Peyer's patch (tissue), 4 donors: Measurements from ENCODE around the gene SLCO3A1. TPM values are rescaled to one million over a fixed set of nuclear protein-coding genes. Genes with fewer than 3 reads are reported as not detected.

Experiments
- DNase-seq, 3 donors: peaks; one replicate each; pipeline ENCODE4 v3.0.0-alpha.2; 2017 to 2019
- H3K27ac ChIP-seq, 4 donors: fragments of 200-600 bp; sonication (generic); one replicate each; pipeline ENCODE4 v1.5.1; 2016 to 2019
- H3K27me3 ChIP-seq, 2 donors: fragments of 200-600 bp; sonication (generic); one replicate each; pipeline ENCODE4 v1.5.1; 2019
- H3K36me3 ChIP-seq, 3 donors: fragments of 200-600 bp; sonication (generic); one replicate each; pipeline ENCODE4 v1.5.1; 2016 to 2019
- H3K4me1 ChIP-seq, 4 donors: fragments of 200-600 bp; sonication (generic); one replicate each; pipeline ENCODE4 v1.5.1; 2016 to 2019
- H3K4me3 ChIP-seq, 4 donors: fragments of 200-600 bp; sonication (generic); 1 replicate in 3 of 4; 2 replicates in 1 of 4; pipeline ENCODE4 v1.5.1; 2016 to 2019; ENCODE audit warnings: mild to moderate bottlenecking in 1 of 4
- H3K9me3 ChIP-seq, 4 donors: fragments of 200-600 bp; sonication (generic); one replicate each; pipeline ENCODE4 v1.5.1; 2016 to 2019; ENCODE audit warnings: mild to moderate bottlenecking in 1 of 4
- CTCF ChIP-seq, 6 experiments: fragments of 450-650 bp in 4 of 6; fragments of 200-600 bp in 2 of 6; sonication (generic) in 1 of 6; IDR thresholded peaks; one replicate each; pipeline ENCODE4 v1.5.1; 2017 to 2019; ENCODE audit warnings: antibody characterized with exemption in 6 of 6, mild to moderate bottlenecking in 3 of 6, moderate library complexity in 1 of 6
- POLR2A ChIP-seq, 2 donors: fragments of 450-650 bp; IDR thresholded peaks; one replicate each; pipeline ENCODE4 v1.5.1; 2017; ENCODE audit warnings: antibody characterized with exemption in 2 of 2, mild to moderate bottlenecking in 2 of 2, moderate library complexity in 2 of 2
- total RNA-seq, 4 donors: library from RNA; depleted of rRNA; stranded (reverse); fragments of >200 nt; gene quantifications; one replicate each; pipeline ENCODE4 v1.1.0, GENCODE V29; 2016

The SLCO3A1 gene
- total RNA-seq, 4 donors from 2014 or later = 2.1 to 8.3 (median 5.0) TPM

GRCh38 chr15:91995146-91995545, 141.6 kb downstream of the SLCO3A1 start:
- H3K4me1 ChIP-seq = no peaks in the 10 kb centered on the region
- H3K27ac ChIP-seq = no peak overlapping the region
- no peaks in the 10 kb centered on the region for H3K27me3 ChIP-seq
- TF ChIP-seq POLR2A (IDR thresholded peaks at IDR 0.05) (no peak), CTCF (IDR thresholded peaks at IDR 0.05) (no peak)
- no peaks in the 10 kb centered on the region for H3K9me3 ChIP-seq
- H3K4me3 ChIP-seq = no peak overlapping the region
- no peaks in the 10 kb centered on the region for H3K36me3 ChIP-seq
- DNase-seq = no peak

GRCh38 chr15:91997163-91997562, 143.7 kb downstream of the SLCO3A1 start:
- H3K27ac ChIP-seq = no peak overlapping the region
- H3K4me1 ChIP-seq = no peaks in the 10 kb centered on the region
- no peak overlapping the region for H3K4me3 ChIP-seq
- no peak for DNase-seq
- H3K36me3 ChIP-seq = no peaks in the 10 kb centered on the region
- H3K9me3 ChIP-seq = no peaks in the 10 kb centered on the region
- no peaks in the 10 kb centered on the region for H3K27me3 ChIP-seq
- no peak for TF ChIP-seq CTCF (IDR thresholded peaks at IDR 0.05)
- TF ChIP-seq POLR2A (IDR thresholded peaks at IDR 0.05) = no peak

- H3K9me3 ChIP-seq = no peaks in the 10 kb centered on the region
- H3K36me3 ChIP-seq = no peaks in the 10 kb centered on the region
- no peaks in the 10 kb centered on the region for H3K27me3 ChIP-seq
- TF ChIP-seq POLR2A (IDR thresholded peaks at IDR 0.05) (no peak), CTCF (IDR thresholded peaks at IDR 0.05) (no peak)
- no peak for DNase-seq
- H3K4me1 ChIP-seq = no peaks in the 10 kb centered on the region
- H3K4me3 ChIP-seq = no peak overlapping the region
- no peak overlapping the region for H3K27ac ChIP-seq
Measured at GRCh38 chr15:92000709-92001108, 147.2 kb downstream of the SLCO3A1 start.

GRCh38 chr15:92001307-92001706, 147.8 kb downstream of the SLCO3A1 start:
- no peak overlapping the region for H3K27ac ChIP-seq
- H3K36me3 ChIP-seq = no peaks in the 10 kb centered on the region
- TF ChIP-seq POLR2A (IDR thresholded peaks at IDR 0.05) = no peak
- TF ChIP-seq CTCF (IDR thresholded peaks at IDR 0.05) = no peak
- H3K4me1 ChIP-seq = no peaks in the 10 kb centered on the region
- no peak for DNase-seq
- no peaks in the 10 kb centered on the region for H3K9me3 ChIP-seq
- no peak overlapping the region for H3K4me3 ChIP-seq
- H3K27me3 ChIP-seq = no peaks in the 10 kb centered on the region

GRCh38 chr15:92002666-92003065, 149.2 kb downstream of the SLCO3A1 start:
- Histone ChIP-seq H3K9me3 (no peaks in the 10 kb centered on the region), H3K4me3 (no peak overlapping the region), H3K27ac (no peak overlapping the region), H3K4me1 (no peaks in the 10 kb centered on the region), H3K36me3 (no peaks in the 10 kb centered on the region), H3K27me3 (no peaks in the 10 kb centered on the region)
- TF ChIP-seq POLR2A (IDR thresholded peaks at IDR 0.05) (no peak), CTCF (IDR thresholded peaks at IDR 0.05) (no peak)
- no peak for DNase-seq

GRCh38 chr15:92003515-92004067, 150.1 kb downstream of the SLCO3A1 start:
- Histone ChIP-seq H3K9me3 (no peaks in the 10 kb centered on the region), H3K4me1 (no peaks in the 10 kb centered on the region), H3K4me3 (no peak overlapping the region), H3K36me3 (no peaks in the 10 kb centered on the region), H3K27ac (no peak overlapping the region), H3K27me3 (no peaks in the 10 kb centered on the region)
- DNase-seq = no peak
- no peak for TF ChIP-seq CTCF (IDR thresholded peaks at IDR 0.05)
- TF ChIP-seq POLR2A (IDR thresholded peaks at IDR 0.05) = no peak
